Occipital lobe (tissue), 2 donors: ENCODE data around the gene DYNC1LI1. TPM values are rescaled to one million over a fixed set of nuclear protein-coding genes. Genes with fewer than 3 reads are reported as not detected.

Experiments
- DNase-seq: peaks from one replicate; lab custom pipeline; 2025; lab: John Stamatoyannopoulos, UW
- total RNA-seq: library from RNA; depleted of rRNA; stranded (reverse); fragments of >200 nt; gene quantifications from one replicate; pipeline ENCODE4 v1.2.3, GENCODE V29; 2014

DYNC1LI1 gene
- 120 TPM for total RNA-seq

- peak; percentile 95 for DNase-seq
Measured at GRCh38 chr3:32570421-32571191, at the start of gene DYNC1LI1. Gene DYNC1LI1, minus strand, starts transcription at chr3:32570858. Its CDS starts 88 bp downstream, at chr3:32570770.

DNA sequence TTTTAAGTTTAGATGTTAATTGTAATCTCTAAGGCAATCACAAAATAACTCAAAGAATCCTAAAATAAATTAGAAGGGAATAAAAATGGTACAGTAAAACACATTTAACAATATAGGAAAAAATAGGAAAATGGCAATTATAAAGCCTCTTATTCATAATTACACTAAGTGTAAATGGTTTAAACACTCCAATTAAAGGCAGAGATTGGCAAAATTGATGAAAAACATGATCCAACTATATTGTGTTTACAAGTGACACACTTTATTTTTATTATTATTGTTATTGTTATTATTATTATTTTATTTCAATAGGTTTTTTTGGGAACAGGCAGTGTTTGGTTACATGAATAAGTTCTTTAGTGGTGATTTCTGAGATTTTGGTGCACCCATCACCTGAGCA is 48.7 kb upstream of the DYNC1LI1 start:
- DNase-seq = no peak

DNA sequence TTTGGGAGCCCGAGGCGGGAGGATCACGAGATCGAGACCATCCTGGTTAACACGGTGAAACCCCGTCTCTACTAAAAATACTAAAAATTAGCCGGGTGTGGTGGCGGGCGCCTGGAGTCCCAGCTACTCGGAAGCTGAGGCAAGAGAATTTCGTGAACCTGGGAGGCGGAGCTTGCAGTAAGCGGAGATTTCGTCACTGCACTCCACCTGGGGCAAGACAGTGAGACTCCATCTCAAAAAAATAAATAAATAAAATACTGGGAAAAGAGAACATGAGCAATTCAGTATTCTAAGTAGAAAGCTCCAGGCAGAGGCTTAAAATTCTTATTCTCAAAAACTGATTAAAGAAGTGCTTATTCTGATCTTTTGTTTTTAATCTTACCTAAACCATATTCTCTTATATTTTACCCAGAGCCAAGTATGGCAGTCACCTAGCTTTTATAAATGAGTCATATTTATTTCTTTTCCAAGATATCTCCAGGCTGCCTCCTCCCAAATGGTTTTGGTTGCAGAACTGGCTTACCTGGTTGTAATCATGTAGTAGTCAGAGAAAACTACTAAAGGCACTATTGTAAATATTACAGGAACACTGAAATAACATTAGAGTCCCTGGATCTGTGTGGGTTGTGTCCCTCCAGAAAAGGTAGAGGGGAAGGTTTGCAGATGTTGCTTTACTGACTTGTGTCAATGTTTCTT is 45.8 kb upstream of the DYNC1LI1 start:
- no peak for DNase-seq

GRCh38 chr3:32614956-32615355 is 44.3 kb upstream of the DYNC1LI1 start:
- DNase-seq = no peak

DNA sequence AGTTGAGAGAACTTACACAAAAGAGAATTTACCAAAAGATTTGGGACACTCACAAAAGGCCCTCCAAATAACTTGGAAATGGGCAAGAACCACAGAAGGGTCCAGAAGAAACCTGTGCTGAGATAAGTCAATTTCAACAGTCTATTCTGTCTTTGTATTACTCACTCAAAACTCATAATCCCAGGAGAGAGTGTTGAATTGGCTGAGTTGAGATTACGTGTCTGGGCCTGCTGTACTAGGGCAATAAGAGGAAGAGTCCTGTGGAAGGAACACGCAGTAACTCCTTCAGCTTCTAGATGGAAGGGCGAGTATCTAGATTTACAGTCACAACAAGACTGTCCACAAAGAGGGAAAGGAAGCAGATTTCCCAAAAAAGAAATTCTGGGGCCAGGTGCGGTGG is 42.5 kb upstream of the DYNC1LI1 start:
- no peak for DNase-seq

GRCh38 chr3:32612547-32612946 is 41.9 kb upstream of the DYNC1LI1 start:
- no peak for DNase-seq

GRCh38 chr3:32607522-32607921 is 36.9 kb upstream of the DYNC1LI1 start:
- DNase-seq = no peak

DNA sequence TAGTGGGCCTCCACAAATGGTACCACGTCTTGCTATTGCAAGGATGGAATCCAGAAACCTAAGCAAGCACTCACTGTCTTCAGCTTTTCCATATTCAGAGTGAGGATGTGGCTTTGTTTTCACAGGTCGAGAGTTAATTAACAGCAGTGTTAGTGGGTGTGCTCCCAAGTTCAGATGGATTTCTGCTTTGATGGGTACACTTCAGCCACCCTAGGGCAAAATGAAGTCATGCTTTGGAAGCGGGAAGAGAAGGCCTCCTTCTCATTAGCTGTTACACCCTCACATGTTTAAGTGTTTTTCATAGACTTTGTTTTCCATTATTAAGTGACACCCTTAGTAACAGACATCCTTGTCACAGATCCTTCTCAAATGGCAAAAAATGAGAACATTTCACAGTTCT is 36.3 kb upstream of the DYNC1LI1 start:
- no peak for DNase-seq

DNA sequence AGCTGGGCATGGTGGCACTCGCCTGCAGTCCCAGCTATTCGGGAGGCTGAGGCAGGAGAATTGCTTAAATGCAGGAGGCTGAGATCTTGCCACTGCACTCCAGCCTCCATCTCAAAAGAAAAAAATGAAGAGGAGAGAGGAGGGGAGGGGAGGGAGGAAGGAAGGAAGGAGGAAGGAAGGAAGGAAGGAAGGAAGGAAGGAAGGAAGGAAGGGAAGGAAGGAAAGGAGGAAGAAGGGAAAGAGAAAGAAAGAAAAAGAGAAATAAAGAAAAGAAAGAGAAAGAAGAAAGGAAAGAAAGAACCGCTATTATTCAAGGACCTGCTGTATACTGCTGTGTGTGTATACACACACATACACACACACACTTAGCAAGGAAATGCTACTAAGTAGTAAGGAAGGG is 35.6 kb upstream of the DYNC1LI1 start:
- no peak for DNase-seq

- DNase-seq = no peak
Measured at GRCh38 chr3:32603064-32603463, 32.4 kb upstream of the DYNC1LI1 start.

- DNase-seq = no peak
Measured at GRCh38 chr3:32602206-32602605, 31.5 kb upstream of the DYNC1LI1 start.

GRCh38 chr3:32601722-32602121 is 31.1 kb upstream of the DYNC1LI1 start:
- no peak for DNase-seq

DNA sequence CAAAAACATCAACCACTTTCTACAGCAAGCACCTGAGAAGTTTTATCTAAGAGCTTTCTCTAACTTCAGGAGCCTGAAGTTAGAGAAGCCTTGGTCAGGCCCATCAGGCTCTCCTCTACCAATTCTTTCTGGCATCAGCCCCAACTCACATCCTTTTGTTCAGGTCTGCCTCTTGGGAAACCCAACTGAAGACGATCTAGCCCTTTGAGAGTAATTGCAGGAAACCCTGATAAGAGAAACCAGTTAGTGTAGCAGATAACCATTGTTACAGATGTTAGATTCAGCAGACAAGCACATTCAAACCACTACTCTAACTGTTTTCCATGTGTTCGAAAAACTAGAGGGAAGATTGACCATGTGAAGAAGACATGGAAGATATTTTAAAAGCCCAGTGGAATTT is 27.0 kb upstream of the DYNC1LI1 start:
- no peak for DNase-seq

DNA sequence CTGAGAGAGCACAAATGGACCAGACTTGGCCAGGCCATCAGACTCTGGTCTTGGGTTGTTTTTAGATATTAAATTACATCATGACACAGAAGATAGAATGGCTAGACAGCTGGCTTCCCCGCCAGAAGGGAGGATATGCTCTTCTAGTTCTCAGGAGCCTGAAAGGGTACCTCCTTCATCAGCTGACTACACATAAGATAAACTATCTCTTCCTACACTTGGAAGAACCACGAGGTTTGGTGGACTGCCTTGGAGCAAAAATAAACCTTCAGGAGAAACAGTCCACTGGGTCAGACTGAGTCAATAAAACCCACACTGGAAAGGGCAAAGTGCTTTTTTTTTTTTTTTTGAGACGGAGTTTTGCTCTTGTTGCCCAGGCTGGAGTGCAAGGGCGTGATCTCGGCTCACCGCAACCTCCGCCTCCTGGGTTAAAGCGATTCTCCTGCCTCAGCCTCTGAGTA is 26.3 kb upstream of the DYNC1LI1 start:
- no peak for DNase-seq

- DNase-seq = no peak
Measured at GRCh38 chr3:32596282-32596908, 25.7 kb upstream of the DYNC1LI1 start.

- no peak for DNase-seq
Measured at GRCh38 chr3:32595323-32595722, 24.7 kb upstream of the DYNC1LI1 start.

- DNase-seq = peak; percentile 26
Measured at GRCh38 chr3:32593903-32594525, 23.4 kb upstream of the DYNC1LI1 start.

DNA sequence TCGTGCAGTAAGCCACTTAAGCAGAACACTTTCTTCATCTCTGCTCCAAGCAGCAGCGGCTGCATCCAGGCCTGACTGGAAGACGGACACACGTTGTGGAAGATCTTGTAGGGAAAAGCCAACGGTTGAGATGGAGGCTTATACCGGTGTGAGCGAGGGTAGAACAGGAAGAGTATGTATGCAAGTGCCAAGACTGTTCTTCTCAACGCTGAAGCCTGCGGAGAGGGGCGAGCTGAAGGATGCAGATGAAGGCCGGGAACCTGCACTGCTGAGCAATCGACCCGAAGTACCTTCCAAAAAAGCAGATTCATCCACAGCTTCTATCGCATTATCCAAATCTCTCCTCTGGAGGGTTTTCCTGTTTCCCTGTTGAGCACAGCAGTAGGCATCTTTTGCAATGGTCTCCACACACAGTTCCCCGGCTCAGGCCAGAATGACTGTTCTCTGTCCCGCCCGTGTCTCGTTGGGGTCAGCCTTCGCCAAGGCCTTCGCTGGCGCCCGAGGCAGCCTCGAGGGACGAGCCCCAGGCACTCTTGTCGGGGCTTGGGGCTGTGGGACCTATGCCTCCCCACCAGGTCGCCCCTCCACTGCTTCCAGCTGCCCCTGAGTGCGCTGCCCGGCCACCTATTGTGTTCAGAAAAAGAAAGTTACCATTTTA is 22.2 kb upstream of the DYNC1LI1 start:
- no peak for DNase-seq

- DNase-seq = no peak
Measured at GRCh38 chr3:32592011-32592410, 21.4 kb upstream of the DYNC1LI1 start.

- DNase-seq = no peak
Measured at GRCh38 chr3:32591186-32591585, 20.5 kb upstream of the DYNC1LI1 start.

GRCh38 chr3:32586356-32586755 is 15.7 kb upstream of the DYNC1LI1 start:
- DNase-seq = no peak
